GM13977 (cell line): ENCODE results near the gene PLS3.
"Not testable (repeated sequence)": the region's sequence is repeated elsewhere in the genome, so short reads cannot be mapped to it uniquely, and the experiment has no call there.

Experiments
- DNase-seq: peaks from one replicate; pipeline ENCODE4 v3.0.0; 2012; ENCODE audit warnings: low spot score
- CTCF ChIP-seq: IDR thresholded peaks from 2 replicates; pipeline ENCODE4 v1.5.1; 2012; ENCODE audit warnings: mild to moderate bottlenecking, control low read depth; ENCODE audit not compliant: insufficient read depth; ENCODE audit errors: extremely low read depth, missing control alignments
- in situ Hi-C: fragments of 300-500 bp; cut with MboI; formaldehyde crosslinking; loops from one replicate; pipeline ENCODE4 v1.12.0; 2022; ENCODE audit warnings: low sequenced_read_pairs, low pct_unique_long_range_greater_than_20kb, mixed read lengths, inconsistent platforms; ENCODE audit not compliant: unreplicated experiment

PLS3 gene

GRCh38 chrX:115533485-115533884, 27.5 kb upstream of the PLS3 start:
- in situ Hi-C loops, result no loop called here
- no peak for DNase-seq
- TF ChIP-seq CTCF, result no peak

- no peak for TF ChIP-seq CTCF
- in situ Hi-C loops, result no loop called here
- no peak for DNase-seq
Observed at GRCh38 chrX:115534383-115534782, 26.6 kb upstream of the PLS3 start.

DNA sequence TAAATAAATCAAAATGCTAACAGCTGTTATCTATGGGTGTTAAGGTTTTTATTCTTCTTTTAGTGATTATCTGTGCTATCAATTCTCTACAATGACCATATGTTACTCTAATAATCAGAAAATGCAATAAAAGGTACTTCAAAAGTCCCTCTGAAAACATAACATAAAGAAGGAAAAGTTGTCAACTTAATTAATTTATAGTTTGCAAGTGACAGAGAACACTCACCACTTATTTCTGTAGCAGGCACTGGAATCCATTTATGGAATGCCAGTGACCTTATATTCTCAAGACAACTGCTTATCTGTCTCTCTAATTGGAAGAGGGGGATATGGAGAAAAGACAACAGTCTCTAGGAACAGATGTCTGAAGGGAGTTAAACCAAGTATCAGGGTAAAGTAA, 25.6 kb upstream of the PLS3 start:
- DNase-seq, result no peak
- TF ChIP-seq CTCF, result no peak
- in situ Hi-C loops, result no loop called here

GRCh38 chrX:115535844-115536243, 25.1 kb upstream of the PLS3 start:
- DNase-seq, result no peak
- TF ChIP-seq CTCF, result no peak
- in situ Hi-C loops, result no loop called here

- in situ Hi-C loops, result no loop called here
- TF ChIP-seq CTCF, result no peak
- no peak for DNase-seq
Observed at GRCh38 chrX:115539841-115540240, 21.1 kb upstream of the PLS3 start.

DNA sequence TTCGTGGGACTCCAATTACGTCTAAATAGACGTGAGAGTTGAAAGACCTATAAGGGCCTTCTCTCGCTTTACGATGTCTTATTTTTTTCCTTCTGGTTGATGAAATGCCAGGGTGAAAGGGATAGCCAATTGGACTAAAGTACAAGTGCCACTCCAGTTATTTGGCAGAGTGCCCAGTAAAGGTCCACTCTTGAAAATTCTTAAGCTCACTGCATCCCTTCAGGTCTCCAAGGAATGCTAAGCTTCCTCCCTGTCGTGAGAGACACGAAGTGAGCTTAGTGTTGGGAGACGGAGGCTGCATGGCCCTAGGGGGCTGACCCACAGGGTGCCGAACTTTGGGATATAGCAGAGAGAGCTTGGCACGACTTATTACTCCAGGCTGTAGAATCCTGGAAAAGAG, 19.9 kb upstream of the PLS3 start:
- DNase-seq, in situ Hi-C loops: not testable (repeated sequence)

DNA sequence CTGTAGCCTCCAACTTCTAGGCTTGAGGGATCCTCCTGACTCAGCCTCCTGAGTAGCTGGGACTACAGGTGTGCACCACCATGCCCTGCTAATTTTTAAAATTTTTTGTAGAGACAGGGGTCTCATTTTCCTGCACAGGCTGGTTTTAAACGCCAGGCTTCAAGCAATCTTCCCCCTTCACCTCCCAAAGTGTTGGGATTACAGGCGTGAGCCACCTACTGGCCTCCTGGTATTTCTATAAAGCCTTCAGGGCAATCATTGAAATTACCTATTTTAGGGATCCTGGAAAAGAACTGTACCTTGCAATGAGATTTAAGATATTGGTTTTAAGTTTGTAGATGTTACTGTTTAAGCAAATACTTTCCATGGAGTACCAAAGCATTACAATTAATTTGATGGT, 13.5 kb upstream of the PLS3 start:
- TF ChIP-seq CTCF, result no peak
- no peak for DNase-seq
- in situ Hi-C loops, result no loop called here
